Peyer's patch (tissue), 4 donors: ENCODE data around the gene GFOD1. TPM values are rescaled to one million over a fixed set of nuclear protein-coding genes. Genes with fewer than 3 reads are reported as not detected.

ENCODE experiments used
- DNase-seq, 3 donors: peaks; one replicate each; pipeline ENCODE4 v3.0.0-alpha.2; 2017 to 2019
- H3K27ac ChIP-seq, 4 donors: fragments of 200-600 bp; sonication (generic); one replicate each; pipeline ENCODE4 v1.5.1; 2016 to 2019
- H3K27me3 ChIP-seq, 2 donors: fragments of 200-600 bp; sonication (generic); one replicate each; pipeline ENCODE4 v1.5.1; 2019
- H3K36me3 ChIP-seq, 3 donors: fragments of 200-600 bp; sonication (generic); one replicate each; pipeline ENCODE4 v1.5.1; 2016 to 2019
- H3K4me1 ChIP-seq, 4 donors: fragments of 200-600 bp; sonication (generic); one replicate each; pipeline ENCODE4 v1.5.1; 2016 to 2019
- H3K4me3 ChIP-seq, 4 donors: fragments of 200-600 bp; sonication (generic); 1 replicate in 3 of 4; 2 replicates in 1 of 4; pipeline ENCODE4 v1.5.1; 2016 to 2019; ENCODE audit warnings: mild to moderate bottlenecking in 1 of 4
- H3K9me3 ChIP-seq, 4 donors: fragments of 200-600 bp; sonication (generic); one replicate each; pipeline ENCODE4 v1.5.1; 2016 to 2019; ENCODE audit warnings: mild to moderate bottlenecking in 1 of 4
- CTCF ChIP-seq, 6 experiments: fragments of 450-650 bp in 4 of 6; fragments of 200-600 bp in 2 of 6; sonication (generic) in 1 of 6; IDR thresholded peaks; one replicate each; pipeline ENCODE4 v1.5.1; 2017 to 2019; ENCODE audit warnings: antibody characterized with exemption in 6 of 6, mild to moderate bottlenecking in 3 of 6, moderate library complexity in 1 of 6
- POLR2A ChIP-seq, 2 donors: fragments of 450-650 bp; IDR thresholded peaks; one replicate each; pipeline ENCODE4 v1.5.1; 2017; ENCODE audit warnings: antibody characterized with exemption in 2 of 2, mild to moderate bottlenecking in 2 of 2, moderate library complexity in 2 of 2
- total RNA-seq, 4 donors: library from RNA; depleted of rRNA; stranded (reverse); fragments of >200 nt; gene quantifications; one replicate each; pipeline ENCODE4 v1.1.0, GENCODE V29; 2016

GFOD1 gene
- total RNA-seq, 4 donors from 2014 or later = 10.7 to 24.2 (median 17.6) TPM

- DNase-seq = no peak
- Histone ChIP-seq H3K27ac (peak overlapping the region in 3 of 4 donors; percentile 0 to 59 (median 48)), H3K27me3 (no peaks in the 10 kb centered on the region), H3K4me1 (peaks cover 0 to 23% (median 8%) of the 10 kb centered on the region in 4 donors), H3K4me3 (no peak overlapping the region), H3K9me3 (no peaks in the 10 kb centered on the region), H3K36me3 (no peaks in the 10 kb centered on the region)
- TF ChIP-seq POLR2A (IDR thresholded peaks at IDR 0.05) (no peak), CTCF (IDR thresholded peaks at IDR 0.05) (no peak)
These were observed 55.4 kb downstream of the GFOD1 start for GRCh38 chr6:13431861-13432465.

DNA sequence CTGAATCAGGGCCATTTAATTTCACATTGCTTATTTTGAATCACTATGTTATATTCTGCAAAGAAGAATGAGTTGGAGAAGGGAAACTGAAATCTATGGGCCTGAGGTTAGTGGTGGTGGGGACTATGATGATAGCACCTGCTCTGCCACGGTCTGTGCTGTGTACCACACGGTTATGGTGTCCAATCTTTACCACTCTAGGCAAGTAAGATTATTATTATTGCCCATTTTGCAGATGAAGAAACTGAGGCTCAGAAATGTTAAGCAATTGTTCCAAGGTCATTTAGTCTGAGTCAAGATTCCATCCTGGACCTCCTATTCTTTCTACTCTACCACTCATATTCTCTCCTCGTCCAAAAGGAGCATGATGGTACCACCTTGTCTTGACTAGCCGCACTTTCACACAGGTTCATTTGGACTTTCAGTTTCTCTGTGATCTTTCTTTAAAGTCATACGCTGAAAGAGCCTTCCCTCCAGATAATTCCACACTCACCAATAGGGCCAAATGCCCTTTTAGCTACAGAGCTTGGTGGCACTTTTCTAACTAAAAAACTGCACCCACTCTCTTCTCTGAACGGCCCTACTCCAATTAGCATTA, 56.2 kb downstream of the GFOD1 start:
- DNase-seq = no peak
- H3K27ac ChIP-seq = peak overlapping the region in 3 of 4 donors; percentile 0 to 36 (median 27)

GRCh38 chr6:13429406-13429753, 58.0 kb downstream of the GFOD1 start:
- Histone ChIP-seq H3K9me3 (no peaks in the 10 kb centered on the region), H3K4me3 (no peak overlapping the region), H3K36me3 (no peaks in the 10 kb centered on the region), H3K4me1 (peaks cover 0 to 23% (median 8%) of the 10 kb centered on the region in 4 donors), H3K27ac (peak overlapping the region in 3 of 4 donors; percentile 50 to 71 (median 69)), H3K27me3 (no peaks in the 10 kb centered on the region)
- no peak for DNase-seq
- TF ChIP-seq CTCF (IDR thresholded peaks at IDR 0.05) (no peak), POLR2A (IDR thresholded peaks at IDR 0.05) (no peak)

More for the DNA sequence above, 56.2 kb downstream of the GFOD1 start:
- Histone ChIP-seq H3K9me3 (no peaks in the 10 kb centered on the region), H3K36me3 (no peaks in the 10 kb centered on the region), H3K4me1 (peaks cover 0 to 23% (median 8%) of the 10 kb centered on the region in 4 donors), H3K27me3 (no peaks in the 10 kb centered on the region), H3K4me3 (no peak overlapping the region)
- TF ChIP-seq CTCF (IDR thresholded peaks at IDR 0.05) = no peak
- TF ChIP-seq POLR2A (IDR thresholded peaks at IDR 0.05) = no peak

- Histone ChIP-seq H3K4me1 (peaks cover 0 to 22% (median 8%) of the 10 kb centered on the region in 4 donors), H3K36me3 (no peaks in the 10 kb centered on the region)
These were observed 58.6 kb downstream of the GFOD1 start for GRCh38 chr6:13428583-13429405.

More at GRCh38 chr6:13428583-13429405, 58.6 kb downstream of the GFOD1 start:
- Histone ChIP-seq H3K27me3 (no peaks in the 10 kb centered on the region), H3K9me3 (no peaks in the 10 kb centered on the region), H3K27ac (peak overlapping the region; percentile 50 to 78 (median 70)), H3K4me3 (no peak overlapping the region)
- TF ChIP-seq CTCF (IDR thresholded peaks at IDR 0.05) = no peak
- no peak for TF ChIP-seq POLR2A (IDR thresholded peaks at IDR 0.05)
- DNase-seq = no peak
